Progenitor cell of endocrine pancreas (in vitro differentiated cells): Measurements from ENCODE around the gene MCM6. TPM values are rescaled to one million over a fixed set of nuclear protein-coding genes. Genes with fewer than 3 reads are reported as not detected.

Source experiments
- DNase-seq: peaks from one replicate; pipeline ENCODE4 v3.0.0; 2021; ENCODE audit warnings: low spot score; ENCODE audit not compliant: unreplicated experiment
- H3K27ac Mint-ChIP-seq: 2 replicates; pipeline ENCODE4 v1.8.0; 2021; ENCODE audit warnings: mild to moderate bottlenecking, moderate library complexity, mixed read lengths
- H3K27me3 Mint-ChIP-seq: 2 replicates; pipeline ENCODE4 v1.8.0; 2021; ENCODE audit warnings: mixed read lengths
- H3K36me3 Mint-ChIP-seq: 2 replicates; pipeline ENCODE4 v1.8.0; 2022; ENCODE audit warnings: mixed read lengths; ENCODE audit not compliant: insufficient read depth
- H3K4me1 Mint-ChIP-seq: 2 replicates; pipeline ENCODE4 v1.8.0; 2021; ENCODE audit warnings: low read depth, mixed read lengths
- H3K4me3 Mint-ChIP-seq: 2 replicates; pipeline ENCODE4 v1.8.0; 2021; ENCODE audit warnings: low read depth, mild to moderate bottlenecking, moderate library complexity, mixed read lengths
- H3K9me3 Mint-ChIP-seq: 2 replicates; pipeline ENCODE4 v1.8.0; 2021; ENCODE audit warnings: low read depth, mixed read lengths
- total RNA-seq: library from RNA; stranded (reverse); gene quantifications from 2 replicates; pipeline ENCODE4 v1.2.1, GENCODE V29; 2021
- TF ChIP-seq, protein P1 (sequence below): fragments of 200-600 bp; sonication (generic); IDR thresholded peaks from one replicate; pipeline ENCODE4 v1.5.0; 2021; ENCODE audit warnings: antibody characterized with exemption, mild to moderate bottlenecking; ENCODE audit not compliant: unreplicated experiment

Gene MCM6
- total RNA-seq, 1 donor from 2014 or later = 51.9 TPM

DNA sequence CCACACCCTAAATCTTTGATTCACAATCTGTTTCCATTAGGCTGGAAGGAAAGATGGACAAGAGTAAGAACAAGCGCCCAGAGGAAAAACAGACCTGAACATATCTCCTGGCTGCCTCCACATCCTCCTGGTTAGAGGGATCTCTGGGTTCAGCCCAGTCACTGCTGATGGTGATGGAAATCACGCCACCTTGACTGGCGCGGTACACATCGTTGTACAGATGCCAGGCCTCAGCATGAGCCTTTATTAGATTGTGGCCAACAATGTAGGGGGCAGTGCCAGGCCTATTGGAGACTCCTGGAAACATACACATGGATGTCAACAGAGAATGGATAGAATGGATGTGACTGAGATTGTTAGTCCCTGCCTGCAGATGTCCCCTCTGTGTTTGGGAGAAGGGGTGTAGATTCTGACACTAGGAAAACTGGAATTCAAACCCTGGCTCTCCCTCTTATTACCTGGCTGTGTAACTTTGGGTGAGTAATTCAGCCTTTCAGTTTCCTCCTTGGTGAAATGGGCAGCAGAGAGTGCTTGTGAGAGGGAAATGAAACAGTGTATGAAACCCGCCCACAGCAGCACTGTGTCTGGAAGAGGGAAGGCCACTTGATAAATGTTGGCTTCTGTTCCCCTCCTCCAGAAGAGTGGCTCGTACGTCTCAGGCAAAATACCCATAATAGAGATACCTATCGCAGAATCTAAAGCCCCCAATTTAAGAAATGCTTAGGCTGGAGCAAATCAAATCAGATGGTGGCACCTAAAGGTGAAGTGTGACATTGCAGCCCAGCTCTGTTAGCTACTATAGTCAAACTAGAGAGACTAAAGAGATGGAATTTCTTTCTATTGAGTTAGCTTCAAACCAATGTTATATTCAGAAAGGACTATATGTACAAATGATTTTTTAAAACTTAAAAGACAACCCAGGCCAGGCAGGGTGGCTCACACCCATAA is 75.5 kb downstream of the MCM6 start:
- TF ChIP-seq, protein P1, sequence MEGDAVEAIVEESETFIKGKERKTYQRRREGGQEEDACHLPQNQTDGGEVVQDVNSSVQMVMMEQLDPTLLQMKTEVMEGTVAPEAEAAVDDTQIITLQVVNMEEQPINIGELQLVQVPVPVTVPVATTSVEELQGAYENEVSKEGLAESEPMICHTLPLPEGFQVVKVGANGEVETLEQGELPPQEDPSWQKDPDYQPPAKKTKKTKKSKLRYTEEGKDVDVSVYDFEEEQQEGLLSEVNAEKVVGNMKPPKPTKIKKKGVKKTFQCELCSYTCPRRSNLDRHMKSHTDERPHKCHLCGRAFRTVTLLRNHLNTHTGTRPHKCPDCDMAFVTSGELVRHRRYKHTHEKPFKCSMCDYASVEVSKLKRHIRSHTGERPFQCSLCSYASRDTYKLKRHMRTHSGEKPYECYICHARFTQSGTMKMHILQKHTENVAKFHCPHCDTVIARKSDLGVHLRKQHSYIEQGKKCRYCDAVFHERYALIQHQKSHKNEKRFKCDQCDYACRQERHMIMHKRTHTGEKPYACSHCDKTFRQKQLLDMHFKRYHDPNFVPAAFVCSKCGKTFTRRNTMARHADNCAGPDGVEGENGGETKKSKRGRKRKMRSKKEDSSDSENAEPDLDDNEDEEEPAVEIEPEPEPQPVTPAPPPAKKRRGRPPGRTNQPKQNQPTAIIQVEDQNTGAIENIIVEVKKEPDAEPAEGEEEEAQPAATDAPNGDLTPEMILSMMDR = no peak
- peaks cover 1% of the 10 kb centered on the region for H3K36me3 Mint-ChIP-seq
- no peak for DNase-seq
- H3K27ac Mint-ChIP-seq = no peak overlapping the region
- H3K4me1 Mint-ChIP-seq = peaks cover 8% of the 10 kb centered on the region
- no peaks in the 10 kb centered on the region for H3K27me3 Mint-ChIP-seq
- peaks cover 3% of the 10 kb centered on the region for H3K9me3 Mint-ChIP-seq
- no peak overlapping the region for H3K4me3 Mint-ChIP-seq

DNA sequence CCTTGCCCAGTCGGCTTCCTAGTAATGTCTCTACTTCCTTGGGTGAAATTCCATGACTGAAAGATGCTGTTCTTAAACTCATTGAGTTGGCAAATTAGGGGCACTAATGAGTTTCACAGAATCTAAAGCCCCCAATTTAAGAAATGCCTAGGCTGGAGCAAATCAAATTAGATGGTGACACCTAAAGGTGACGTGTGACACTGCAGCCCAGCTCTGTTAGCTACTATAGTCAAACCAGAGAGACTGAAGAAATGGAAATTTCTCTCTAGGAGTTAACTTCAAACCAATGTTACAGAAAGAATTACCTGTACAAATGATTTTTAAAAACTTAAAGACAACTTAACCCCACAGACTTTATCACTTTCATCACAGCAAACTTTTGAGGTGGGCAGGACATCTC is 76.5 kb downstream of the MCM6 start:
- H3K4me3 Mint-ChIP-seq = no peak overlapping the region
- TF ChIP-seq, protein P1 = peak; percentile 10
- H3K27me3 Mint-ChIP-seq = no peaks in the 10 kb centered on the region
- peaks cover 8% of the 10 kb centered on the region for H3K4me1 Mint-ChIP-seq
- no peak for DNase-seq
- peaks cover 3% of the 10 kb centered on the region for H3K9me3 Mint-ChIP-seq
- H3K36me3 Mint-ChIP-seq = peaks cover 1% of the 10 kb centered on the region
- no peak overlapping the region for H3K27ac Mint-ChIP-seq

DNA sequence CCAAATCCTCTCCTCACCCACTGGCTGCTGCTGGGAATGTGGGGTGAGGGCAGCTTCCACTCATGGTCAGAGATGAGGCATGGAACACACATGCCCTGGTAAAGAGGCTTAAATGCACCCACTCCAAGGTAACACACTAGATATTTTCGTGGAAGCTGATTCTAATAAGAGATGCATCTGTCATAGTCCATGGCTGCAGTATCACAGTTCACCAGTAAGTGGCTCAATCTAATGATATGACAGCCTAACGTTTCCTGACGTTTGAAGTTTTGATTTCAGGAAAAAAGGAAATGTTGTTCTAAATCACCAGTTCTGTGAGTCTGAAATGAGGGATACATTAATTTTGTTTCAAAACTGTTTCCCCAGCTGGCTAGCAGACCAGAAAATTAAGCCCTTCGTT is 77.5 kb downstream of the MCM6 start:
- Mint-ChIP-seq H3K36me3 (peaks cover 1% of the 10 kb centered on the region), H3K27me3 (no peaks in the 10 kb centered on the region), H3K27ac (no peak overlapping the region), H3K9me3 (peaks cover 3% of the 10 kb centered on the region), H3K4me3 (no peak overlapping the region), H3K4me1 (peaks cover 8% of the 10 kb centered on the region)
- DNase-seq = no peak
- TF ChIP-seq, protein P1 = peak; percentile 17

DNA sequence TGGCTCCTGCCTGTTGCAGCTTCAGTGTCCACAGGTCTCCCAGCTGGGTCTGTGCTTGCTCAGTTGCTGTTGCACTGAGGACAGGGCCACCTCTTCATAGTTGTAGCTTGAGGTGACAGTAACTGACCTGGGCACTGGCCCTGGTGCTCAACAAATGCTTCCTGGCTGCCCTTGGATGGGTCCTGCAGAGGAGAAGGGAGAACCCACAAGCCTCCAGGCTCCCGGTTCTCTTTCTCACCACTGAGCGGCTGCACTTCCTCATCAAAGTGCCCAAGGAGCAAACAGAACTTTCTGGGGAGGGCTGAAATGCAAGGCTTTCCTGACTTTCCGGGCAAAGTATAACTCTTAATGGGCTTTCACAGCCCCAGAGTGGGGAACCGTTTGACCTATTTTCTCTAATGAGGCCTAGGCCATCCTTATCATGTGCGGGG is 78.0 kb downstream of the MCM6 start:
- Mint-ChIP-seq H3K27ac (no peak overlapping the region), H3K36me3 (peaks cover 1% of the 10 kb centered on the region), H3K9me3 (peaks cover 3% of the 10 kb centered on the region), H3K27me3 (no peaks in the 10 kb centered on the region), H3K4me3 (no peak overlapping the region), H3K4me1 (peaks cover 5% of the 10 kb centered on the region)
- TF ChIP-seq, protein P1 = no peak
- no peak for DNase-seq

DNA sequence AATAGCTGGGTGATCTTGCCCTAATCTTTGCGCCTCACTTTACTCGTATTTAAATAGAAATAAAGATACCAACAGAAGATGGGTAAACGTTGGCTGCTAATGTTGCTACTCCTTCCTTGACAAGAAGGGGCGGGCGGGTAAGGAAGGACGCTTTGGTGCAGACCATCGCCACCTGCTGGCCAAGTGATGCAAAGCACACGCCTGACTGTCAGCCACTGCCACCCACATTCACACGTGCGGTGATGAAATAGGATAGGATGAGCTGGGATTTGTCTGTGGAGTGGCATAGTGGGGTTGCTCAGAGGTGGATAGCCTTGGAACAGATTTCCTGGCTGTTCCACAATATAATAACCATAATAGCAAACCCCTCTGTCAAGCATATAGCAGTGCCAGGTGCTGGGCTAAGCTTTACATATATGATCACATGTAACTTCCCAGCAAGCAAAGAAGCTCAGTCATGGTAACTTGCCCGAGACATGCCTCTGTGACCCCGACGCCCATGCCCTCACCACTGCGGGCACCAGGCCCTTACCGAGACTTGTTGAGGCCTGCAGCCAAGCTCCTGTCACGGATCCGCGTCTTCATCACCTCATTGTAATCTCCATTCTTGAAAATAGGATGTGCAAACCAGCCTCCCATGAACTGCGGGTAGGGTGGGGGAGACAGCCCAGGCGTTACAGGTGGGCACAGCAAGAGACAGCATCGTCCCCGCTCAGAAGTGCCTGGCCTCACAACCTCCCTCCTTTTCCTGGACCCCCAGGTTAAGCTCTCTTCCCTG is 78.6 kb downstream of the MCM6 start:
- H3K9me3 Mint-ChIP-seq = peaks cover 3% of the 10 kb centered on the region
- peak; percentile 51 for DNase-seq
- TF ChIP-seq, protein P1 = peak; percentile 87
- H3K36me3 Mint-ChIP-seq = peaks cover 1% of the 10 kb centered on the region
- H3K27ac Mint-ChIP-seq = no peak overlapping the region
- peaks cover 2% of the 10 kb centered on the region for H3K4me1 Mint-ChIP-seq
- no peaks in the 10 kb centered on the region for H3K27me3 Mint-ChIP-seq
- no peak overlapping the region for H3K4me3 Mint-ChIP-seq
